AG08395 (cell line): ENCODE measurements around the gene NPC1.
"Not testable (repeated sequence)": the region's sequence is repeated elsewhere in the genome, so short reads cannot be mapped to it uniquely, and the experiment has no call there.

Experiments used
- DNase-seq: peaks from one replicate; pipeline ENCODE4 v3.0.0; 2012; ENCODE audit warnings: mixed read lengths, low spot score

NPC1 gene

DNA sequence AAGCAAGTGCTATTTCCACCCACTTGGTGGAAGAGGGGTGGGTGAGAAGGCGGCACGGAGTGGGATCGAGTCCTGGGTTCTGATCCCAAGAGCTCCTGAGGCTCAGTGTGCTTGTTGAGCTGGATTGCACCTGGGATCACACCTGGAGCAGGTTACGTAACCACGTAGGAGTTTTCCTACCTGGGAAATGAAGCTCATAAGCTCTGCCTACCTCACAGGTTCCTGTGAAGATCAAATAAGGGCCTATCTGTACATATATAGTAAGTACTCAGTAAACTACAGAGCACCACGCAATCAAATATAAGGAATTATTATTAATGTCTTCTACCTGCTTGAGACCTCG lies 11.0 kb downstream of the NPC1 start:
- DNase-seq, result no peak

DNA sequence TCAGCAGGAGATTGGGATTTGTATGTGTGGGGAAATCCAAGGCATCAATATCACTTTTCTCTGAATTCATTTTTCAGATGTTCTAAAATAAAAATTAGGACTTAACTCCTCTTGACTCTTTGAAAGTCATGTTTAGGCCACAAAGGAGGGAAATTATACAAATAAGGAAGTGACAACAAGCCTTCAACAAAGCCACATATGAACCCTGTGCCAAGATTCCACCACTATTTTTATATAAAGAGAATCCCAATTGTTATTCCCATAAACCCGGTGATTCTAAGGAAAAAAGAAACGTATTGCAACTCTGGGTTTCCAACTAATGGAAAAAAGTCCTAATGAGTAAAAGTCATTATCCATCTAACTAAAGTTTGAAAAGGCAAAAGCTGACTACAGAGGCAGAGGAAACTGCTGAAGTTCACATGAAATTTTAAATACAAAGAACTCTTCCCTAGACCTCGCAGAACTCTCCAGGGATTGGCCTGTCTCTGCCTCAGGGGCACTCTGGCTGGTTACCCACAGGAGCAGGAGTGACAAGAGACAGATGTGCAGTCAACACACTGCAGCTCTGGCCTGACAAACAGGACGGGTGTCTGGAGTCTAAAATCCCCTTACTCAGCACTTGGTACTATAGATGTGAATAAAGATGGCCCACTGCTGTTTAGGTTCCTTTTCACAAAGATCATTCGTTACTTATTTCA lies 11.5 kb downstream of the NPC1 start:
- DNase-seq, result no peak

DNA sequence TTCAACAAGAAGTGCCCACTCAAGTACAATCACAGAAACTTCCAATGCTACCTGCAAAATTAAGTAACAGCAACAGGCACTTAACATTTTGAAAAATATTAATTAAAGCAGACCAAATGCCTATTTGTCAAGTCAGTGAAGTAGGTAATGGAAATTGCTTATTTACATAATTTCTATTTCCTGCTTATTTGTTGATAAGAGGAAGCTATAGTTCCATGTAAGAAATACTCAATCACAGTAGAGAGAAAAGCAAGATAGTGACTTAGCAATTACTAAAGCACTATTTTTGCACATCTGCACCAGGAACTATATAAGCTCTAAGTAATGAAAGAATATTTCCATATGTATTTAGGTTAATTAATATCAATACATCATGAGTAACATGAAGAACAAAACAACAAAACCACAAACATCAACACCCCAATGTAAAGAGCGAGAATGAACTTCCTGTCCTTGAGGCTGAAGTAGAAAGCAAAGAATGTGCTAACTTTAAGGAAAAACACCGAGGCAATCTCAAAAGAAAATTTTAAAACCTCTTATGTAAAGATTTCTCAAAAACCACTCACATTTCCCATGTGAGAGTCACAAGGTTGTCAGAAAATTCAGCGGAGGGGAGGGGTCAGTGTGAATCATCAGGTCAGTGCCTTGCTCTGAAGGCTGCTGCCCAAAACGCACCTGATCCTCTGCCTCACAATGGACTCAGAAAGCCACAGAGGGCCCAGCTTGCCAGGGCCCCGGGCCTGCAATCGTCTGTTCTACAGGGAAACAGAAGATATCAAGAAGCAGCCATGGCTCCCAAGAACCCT lies 12.5 kb downstream of the NPC1 start:
- DNase-seq, result peak; percentile 51

DNA sequence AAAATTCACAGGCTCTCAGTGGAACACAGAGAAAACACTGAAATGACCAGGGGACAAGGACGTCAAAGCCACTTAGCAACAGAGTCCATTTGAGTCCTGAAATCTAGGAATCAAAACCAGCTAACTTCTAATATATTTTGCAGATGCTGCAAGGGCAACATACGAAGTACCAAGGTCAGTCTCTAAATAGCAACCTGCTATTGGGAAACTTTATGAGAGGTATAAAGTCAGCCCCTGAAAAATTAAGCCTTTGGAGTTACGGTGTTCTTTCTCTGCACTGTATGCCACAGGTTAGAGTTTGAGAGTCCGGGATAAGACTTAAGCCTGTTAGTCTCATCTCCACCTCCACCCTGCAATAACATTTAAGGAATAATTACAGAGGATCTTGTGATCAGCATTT lies 13.3 kb downstream of the NPC1 start:
- no peak for DNase-seq

DNA sequence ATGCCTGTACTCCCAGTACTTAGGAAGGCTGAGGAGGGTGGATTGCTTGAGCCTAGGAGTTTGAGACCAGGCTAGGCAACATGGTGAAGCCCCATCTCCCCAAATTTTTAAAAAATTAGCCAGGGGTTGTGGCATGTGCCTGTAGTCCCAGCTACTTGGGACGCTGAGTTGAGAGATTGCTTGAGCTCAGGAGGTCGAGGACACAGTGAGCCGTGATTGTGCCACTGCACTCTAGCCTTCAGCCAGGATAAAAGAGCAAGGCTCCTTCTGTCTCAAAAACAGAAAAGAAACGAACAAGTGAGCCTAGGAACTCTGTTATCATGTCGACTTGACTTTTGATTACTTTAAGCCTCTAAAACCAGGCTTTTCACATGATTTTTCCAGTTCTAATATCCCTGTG lies 13.7 kb downstream of the NPC1 start:
- DNase-seq, result no peak

DNA sequence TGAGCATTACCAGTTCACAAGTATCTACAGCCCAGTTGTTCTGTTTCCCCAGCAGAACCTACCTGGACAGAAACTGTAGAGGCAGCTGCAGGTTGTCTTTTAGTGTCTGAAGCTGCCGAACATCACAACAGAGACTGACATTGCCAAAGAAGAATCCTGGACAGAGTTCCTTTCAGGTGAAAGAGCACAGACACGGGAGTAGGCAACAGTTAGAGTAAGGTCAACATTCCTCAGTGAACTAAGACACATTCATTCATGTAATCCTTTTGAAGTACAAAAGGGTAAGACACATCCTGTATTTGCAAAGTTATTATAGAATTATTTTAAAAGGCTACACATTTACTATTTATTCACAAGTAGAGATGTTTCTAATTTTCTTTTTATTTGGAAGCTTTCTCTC lies 14.3 kb downstream of the NPC1 start:
- no peak for DNase-seq

DNA sequence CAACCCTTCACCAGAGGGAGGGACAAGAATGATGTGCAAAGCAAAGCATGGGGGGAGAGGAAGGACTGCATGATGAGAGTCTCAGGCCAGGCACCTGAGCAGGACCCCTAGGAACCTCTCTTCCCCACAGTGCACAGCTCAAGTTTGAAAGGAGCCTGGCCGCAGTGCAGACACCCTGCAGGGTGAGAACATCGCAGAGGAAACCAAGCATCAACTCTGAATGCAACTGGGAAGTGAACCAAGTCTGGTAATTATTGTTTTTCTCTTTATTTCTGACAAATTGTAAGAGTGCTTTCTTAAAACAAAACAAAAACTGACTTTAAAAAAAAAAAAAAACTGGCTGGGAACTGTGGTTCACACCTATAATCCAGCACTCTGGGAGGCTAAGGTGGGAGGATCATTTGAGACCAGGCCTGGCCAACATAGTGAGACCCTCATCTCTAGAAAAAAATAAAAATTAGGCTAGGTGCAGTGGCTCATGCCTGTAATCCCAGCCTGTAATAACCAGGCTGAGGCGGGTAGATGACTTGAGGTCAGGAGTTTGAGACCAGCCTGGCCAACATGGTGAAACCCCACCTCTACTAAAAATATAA lies 15.3 kb downstream of the NPC1 start:
- no peak for DNase-seq

DNA sequence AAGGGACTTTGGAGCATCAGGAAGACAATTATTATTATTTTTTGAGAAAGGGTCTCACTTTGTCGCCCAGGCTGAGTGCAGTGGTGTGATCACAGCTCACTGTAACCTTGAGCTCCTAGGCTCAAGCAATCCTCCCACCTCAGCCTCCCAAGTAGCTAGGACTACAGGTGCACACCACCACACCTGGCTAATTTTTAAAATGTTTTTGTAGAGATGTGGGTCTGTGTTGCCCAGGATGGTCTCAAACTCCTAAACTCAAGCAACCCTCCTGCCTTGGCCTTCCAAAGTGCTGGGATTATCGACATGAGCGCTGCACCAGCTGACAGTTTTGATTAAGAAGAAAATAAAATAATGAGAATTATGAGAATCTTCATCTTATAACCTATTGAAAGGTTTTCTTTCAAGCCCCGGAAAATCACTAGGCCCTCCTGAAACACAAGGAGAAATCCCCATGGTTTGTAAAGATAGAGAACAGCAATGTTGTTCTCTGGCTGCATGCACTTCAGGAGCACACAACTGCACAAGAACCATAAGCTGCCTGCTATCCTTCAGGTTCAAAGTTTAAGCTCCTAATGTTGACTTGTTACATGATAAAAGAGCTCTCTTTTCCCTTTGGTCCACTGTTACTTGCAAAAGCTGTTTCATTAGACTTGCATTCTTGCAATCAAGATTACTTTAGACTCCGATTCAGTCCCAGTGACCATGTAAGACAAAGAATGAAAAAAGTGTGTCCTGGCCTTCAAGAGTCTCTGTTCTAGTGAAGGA lies 16.8 kb downstream of the NPC1 start:
- no peak for DNase-seq

DNA sequence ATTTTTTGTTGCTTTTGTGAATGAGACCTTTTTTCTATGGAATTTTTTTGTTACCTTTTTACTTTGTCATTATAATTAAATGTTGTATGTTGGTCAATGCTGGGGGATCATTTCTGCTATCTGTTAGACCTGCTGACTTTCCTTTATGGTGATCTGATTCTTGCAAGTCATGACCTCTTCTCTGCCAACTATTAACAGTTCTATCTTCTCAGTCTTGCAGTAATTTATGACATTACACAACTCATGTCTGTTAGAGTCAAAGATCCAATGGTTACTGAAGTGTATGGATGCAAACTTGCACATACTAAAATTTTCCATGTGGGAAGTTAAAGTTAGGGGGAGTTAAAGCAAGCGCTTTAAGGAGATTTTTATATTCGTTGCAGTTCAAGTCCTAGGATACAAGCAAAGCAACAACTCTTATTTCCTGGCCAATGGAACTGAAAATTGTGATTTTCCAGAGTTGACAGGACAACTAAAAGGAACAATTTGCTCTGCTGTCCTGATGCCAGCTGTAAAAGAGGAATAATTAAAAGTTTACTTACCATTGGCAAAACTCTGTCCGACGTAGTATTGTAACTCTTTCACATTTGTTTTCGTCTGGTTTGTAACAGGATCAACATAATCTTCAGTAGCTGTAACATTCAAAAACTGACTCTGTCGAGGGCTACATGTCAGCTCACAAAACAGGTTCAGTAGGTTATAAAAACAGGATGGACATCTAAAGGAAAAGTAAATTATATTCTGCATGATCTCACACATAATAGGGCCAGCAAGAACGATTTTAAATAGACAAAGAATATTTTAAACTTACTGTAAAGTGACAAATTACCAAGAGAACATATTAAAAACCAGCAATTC lies 17.8 kb downstream of the NPC1 start:
- DNase-seq, result no peak

DNA sequence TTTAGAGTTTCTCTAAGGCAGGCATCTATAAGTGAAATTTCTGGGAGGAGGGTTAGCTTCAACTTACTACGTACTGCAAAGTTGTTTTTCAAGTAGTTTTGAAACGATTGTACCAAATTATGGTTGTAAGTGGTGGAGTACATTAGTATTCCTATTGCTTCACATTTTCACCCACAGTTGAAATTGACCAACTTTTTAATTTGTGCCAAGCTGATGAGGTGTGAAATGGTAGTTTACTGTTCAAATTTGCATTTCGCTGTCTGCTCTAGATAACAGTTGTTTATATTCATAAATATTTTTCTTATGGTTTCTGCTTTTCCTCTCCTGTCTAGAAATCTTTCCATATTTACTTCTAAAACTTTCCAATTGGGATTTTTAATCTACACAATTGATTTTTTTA lies 18.6 kb downstream of the NPC1 start:
- DNase-seq, result no peak

DNA sequence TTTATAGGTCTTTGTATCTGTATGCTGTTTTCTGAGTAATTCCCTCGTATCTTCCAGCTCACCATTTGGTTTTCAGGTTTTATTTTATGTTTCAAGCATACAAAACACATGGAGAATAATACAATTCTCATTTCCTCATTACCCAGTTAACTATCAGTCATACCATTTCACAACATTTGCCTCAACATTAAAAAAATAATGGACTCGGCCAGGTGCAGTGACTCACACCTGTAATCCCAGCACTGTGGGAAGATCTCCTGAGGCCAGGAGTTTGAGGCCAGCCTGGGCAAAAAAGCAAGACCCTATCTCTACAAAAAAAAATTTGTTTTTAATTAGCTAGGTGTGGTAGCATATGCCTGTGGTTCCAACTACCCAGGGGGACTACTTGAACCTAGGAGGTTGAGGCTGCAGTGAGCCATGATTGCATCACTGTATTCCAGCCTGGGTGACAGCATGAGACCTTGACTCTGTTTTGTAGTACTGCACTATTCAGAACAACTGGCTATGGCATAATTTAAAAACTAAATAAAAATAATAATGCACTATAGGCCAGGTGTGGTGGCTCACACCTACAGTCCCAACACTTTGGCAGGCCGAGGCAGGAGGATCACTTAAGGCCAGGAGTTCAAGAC lies 20.3 kb downstream of the NPC1 start:
- no peak for DNase-seq

DNA sequence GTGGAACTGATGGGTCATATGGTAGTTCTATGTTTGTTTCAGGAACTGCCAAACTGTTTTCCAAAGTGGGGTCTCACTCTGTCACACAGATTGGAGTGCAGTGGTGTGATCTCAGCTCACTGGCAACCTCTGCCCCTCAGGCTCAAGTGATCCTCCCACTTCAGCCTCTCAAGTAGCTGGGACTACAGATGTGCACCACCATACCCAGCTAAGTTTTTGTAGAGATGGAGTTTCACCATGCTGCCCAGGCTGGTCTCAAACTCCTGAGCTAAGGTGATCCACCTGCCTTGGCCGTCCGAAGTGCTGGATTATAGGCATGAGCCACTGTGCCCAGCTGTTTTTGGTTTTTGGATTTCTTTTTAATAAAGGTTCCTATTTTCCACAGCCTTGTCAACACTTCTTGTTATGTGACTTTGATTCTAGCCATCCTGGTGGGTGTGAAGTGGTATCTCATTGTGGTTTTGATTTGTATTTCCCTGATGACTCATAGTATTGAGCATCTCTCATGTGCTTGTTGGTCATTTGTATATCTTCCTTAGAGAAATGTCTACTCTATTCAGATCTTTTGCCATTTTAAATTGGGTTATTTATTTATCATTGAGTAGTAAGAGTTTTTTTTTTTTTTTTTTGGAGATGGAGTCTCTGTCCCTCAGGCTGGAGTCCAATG lies 22.8 kb downstream of the NPC1 start:
- no peak for DNase-seq

DNA sequence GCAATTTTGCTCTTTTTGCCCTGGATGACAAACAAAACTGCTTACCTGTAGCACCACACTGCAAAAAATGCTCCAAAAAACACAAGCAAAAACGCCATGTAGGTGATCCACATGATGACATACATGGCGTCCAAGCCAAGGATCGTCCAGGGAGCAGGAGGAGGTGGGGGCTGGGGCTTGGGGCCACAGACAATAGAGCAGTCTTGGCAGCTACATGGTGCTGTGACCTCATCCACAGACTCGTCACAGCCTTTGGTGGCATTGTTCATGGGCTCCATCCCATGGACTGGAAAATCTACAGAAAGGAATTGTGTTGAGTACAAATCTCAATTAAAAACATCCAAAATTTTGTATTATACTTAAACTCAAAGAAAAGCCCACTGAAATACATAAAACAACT lies 26.1 kb downstream of the NPC1 start:
- DNase-seq, result no peak

DNA sequence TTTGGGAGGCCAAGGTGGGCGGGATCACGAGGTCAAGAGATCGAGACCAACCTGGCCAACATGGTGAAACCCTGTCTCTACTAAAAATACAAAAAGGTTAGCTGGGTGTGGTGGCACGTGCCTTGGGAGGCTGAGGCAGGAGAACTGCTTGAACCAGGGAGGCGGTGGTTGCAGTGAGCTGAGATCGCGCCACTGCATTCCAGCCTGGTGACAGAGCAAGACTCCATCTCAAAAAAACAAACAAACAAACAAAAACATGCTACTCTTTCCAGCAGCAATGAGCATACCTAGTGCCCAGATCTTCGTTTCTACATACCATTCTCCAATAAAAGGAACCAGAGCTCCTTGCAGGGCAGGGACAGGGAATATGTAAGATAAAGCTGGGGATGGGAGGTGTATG lies 28.8 kb downstream of the NPC1 start:
- DNase-seq, result not testable (repeated sequence)

DNA sequence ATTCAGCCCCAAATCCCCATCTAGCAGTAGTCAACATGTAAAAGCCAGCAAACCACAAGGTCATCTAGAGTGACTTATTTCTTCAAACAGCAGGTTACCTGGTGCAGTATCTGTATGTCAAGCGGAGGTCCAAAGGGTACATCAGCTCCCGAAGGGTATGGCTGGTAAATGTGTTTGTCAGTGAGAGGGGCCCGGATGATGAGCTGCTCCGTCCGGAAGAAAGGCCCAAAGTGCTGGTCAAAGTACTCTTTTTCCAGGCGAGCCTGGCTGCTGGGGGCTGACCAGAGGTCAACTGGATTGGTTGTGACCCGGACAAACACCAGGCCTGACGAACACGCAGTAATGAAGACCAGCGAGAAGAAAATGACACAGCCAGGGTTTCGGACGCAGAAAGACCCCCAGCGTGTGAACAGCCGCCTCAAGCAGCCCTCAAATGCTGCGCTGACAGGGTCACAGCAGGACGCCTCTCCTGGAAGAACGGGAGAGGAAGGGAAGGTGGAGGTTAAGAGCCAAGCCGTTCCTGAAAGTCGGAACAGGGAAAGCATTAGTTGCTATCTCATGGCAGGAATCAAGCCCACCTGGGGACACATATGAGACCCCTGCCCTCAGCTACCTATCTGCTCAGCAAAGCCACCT lies 30.0 kb downstream of the NPC1 start:
- DNase-seq, result no peak

DNA sequence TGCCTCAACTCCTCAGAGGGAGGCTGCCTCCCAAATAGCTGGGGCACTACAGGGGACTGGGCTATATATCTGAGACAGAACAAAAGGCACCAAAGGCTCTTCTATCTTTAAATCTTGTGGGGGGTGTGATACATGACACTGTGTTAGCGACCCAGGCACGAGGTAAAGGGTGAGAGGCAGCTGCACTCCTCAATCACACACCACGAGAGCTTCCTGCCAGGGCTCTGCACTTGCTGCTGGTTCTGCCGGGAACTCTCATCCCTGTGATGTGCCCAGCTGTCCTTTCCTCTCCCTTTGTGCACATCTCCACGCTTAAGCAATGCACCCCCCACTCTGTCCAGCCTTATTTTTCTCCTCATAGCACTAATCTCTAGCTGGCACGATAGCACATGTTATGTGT lies 32.4 kb downstream of the NPC1 start:
- no peak for DNase-seq

DNA sequence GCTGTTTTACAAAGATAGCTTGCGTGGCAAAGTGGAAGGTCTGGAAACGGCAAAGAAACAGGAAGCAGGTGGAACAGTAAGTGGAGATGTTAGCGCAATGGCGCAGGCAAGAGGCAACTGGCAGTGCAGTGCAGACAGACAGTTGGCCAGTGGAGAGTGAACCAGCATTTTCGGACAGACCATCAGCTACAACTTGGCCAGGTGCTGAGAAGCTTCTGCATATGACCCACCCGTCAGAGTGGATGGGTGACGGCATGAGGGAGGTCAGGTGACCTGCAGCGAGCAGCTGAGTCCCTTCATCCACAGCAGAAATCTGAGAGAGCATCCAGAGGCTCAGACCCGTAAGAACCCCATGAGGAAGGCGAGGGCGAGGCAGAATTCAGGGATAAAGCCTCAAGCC lies 33.8 kb downstream of the NPC1 start:
- no peak for DNase-seq

DNA sequence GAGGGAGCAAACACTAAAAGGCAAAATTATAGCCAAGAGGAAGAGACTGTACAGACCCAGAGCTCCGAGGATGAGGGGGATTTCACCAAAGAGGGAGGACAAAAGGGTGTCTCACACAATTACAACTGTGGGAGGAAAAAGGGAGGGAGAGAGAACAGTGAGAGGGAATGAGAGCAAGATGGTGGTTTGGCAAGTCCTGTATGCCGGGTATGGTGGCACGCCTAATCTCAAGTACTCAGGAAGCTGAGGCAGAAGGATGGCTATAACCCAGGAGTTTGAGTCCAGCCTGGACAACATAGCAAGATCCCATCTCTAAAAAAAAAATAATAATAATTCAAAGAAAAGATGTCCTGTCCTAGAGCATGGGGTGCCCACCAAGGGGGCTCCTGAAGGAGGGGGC lies 34.3 kb downstream of the NPC1 start:
- no peak for DNase-seq

DNA sequence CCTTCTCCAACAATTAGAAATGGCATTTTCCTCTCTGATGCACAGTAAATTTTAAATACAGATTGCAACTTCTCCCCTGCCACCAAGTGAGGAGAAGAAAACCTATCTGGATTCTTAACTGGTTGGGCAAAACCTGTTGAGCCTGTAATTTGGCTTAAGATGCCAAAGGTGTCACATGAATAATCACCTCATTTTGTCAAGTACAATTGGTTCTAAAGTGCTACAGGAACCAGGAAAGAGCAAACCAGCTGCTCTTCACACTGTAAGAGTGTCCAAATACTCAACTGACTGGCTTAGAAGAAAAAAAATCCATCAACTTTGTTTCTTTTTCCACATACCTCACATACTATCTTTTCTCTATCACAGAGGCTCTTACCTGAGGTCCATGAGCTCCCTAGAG lies 35.4 kb downstream of the NPC1 start:
- no peak for DNase-seq

DNA sequence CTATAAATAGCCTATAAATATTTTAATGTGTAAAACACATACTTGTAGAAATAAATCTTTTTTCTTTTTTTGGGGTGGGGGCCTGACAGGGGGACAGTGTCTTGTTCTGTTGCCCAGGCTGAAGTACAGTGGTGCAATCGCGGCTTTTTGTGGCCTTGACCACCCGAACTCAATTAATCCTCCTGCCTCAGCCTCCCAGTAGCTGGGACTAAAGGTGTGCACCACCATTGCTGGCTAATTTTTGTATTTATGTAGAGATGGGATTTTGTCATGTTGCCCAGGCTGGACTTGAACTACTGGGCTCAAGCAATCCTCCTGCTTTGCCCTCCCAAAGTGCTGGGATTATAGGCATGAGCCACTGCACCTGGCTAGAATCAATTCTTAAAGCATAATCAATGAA lies 37.6 kb downstream of the NPC1 start:
- DNase-seq, result no peak
